Breast epithelium (tissue), 3 donors: Measurements from ENCODE around the gene LMO2.

Source experiments
- POLR2A ChIP-seq: fragments of 450-650 bp; IDR thresholded peaks from one replicate; pipeline ENCODE4 v1.6.1; 2016; ENCODE audit warnings: antibody characterized with exemption, mild to moderate bottlenecking, moderate library complexity
- POLR2AphosphoS5 ChIP-seq, 3 donors: sonication (generic); formaldehyde crosslinking; IDR thresholded peaks; one replicate each; pipeline ENCODE4 v1.6.1; 2017; ENCODE audit warnings: antibody characterized with exemption in 3 of 3
- TF ChIP-seq, protein P1 (sequence below), 3 donors: fragments of 450-650 bp; IDR thresholded peaks; one replicate each; pipeline ENCODE4 v1.5.1; 2016 to 2017; ENCODE audit warnings: antibody characterized with exemption in 3 of 3, mild to moderate bottlenecking in 3 of 3, moderate library complexity in 3 of 3

DNA sequence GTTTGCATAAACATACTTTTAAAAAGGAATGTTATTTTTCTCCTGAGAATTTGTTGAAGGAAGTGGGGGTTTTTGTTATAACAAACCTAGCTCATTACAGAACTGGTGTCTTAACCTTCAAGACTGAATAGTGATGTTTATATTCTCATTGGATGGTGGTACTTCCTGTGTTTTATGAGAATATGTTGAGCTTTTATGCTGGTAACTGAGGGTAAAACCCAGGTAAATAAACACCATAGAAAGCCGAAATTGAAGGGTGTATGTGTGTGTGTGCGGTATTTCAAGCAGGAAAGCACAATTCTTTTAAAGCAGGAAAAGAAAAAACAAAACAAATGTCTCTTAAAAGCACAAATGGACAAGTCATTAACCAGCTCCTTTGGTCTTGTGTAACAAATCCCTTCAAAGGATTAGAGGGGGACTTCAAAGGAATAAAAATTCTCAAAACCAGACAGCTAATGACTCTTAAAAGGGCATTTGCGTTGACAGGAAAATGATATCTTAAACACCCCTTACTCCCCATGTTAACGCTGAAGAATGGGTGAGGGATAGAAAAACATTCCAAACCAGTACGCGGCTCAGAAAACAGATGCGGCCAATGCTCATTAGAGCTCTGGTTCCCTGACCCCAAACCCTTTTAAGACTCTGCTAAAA lies 23.8 kb downstream of the LMO2 start:
- TF ChIP-seq, protein P1, sequence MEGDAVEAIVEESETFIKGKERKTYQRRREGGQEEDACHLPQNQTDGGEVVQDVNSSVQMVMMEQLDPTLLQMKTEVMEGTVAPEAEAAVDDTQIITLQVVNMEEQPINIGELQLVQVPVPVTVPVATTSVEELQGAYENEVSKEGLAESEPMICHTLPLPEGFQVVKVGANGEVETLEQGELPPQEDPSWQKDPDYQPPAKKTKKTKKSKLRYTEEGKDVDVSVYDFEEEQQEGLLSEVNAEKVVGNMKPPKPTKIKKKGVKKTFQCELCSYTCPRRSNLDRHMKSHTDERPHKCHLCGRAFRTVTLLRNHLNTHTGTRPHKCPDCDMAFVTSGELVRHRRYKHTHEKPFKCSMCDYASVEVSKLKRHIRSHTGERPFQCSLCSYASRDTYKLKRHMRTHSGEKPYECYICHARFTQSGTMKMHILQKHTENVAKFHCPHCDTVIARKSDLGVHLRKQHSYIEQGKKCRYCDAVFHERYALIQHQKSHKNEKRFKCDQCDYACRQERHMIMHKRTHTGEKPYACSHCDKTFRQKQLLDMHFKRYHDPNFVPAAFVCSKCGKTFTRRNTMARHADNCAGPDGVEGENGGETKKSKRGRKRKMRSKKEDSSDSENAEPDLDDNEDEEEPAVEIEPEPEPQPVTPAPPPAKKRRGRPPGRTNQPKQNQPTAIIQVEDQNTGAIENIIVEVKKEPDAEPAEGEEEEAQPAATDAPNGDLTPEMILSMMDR (IDR thresholded peaks at IDR 0.05) = no peak
- TF ChIP-seq POLR2A (no peak), POLR2AphosphoS5 (IDR thresholded peaks at IDR 0.05) (no peak)
